GM18517 (cell line): ENCODE results near the gene MED27.

Source experiments
- ATAC-seq: cut with Tn5 transposase; IDR thresholded peaks from one replicate; pipeline ENCODE4 v1.9.1; 2021; ENCODE audit warnings: mild to moderate bottlenecking, moderate library complexity; ENCODE audit not compliant: unreplicated experiment

The MED27 gene

GRCh38 chr9:132079391-132080091 lies at the start of gene MED27:
Gene MED27, minus strand, starts transcription at chr9:132079867. Its CDS starts 23 bp downstream, at chr9:132079844.
- ATAC-seq, result peak; percentile 85

- ATAC-seq, result no peak
Observed at GRCh38 chr9:132127888-132128534, 48.3 kb upstream of the MED27 start.

- no peak for ATAC-seq
Observed at GRCh38 chr9:132126680-132127236, 47.1 kb upstream of the MED27 start.

GRCh38 chr9:132125944-132126679 lies 46.4 kb upstream of the MED27 start:
- ATAC-seq, result no peak

- no peak for ATAC-seq
Observed at GRCh38 chr9:132125361-132125760, 45.7 kb upstream of the MED27 start.

- no peak for ATAC-seq
Observed at GRCh38 chr9:132124800-132125199, 45.1 kb upstream of the MED27 start.

GRCh38 chr9:132121021-132121420 lies 41.4 kb upstream of the MED27 start:
- ATAC-seq, result no peak

GRCh38 chr9:132117694-132118093 lies 38.0 kb upstream of the MED27 start:
- ATAC-seq, result no peak

GRCh38 chr9:132116583-132116982 lies 36.9 kb upstream of the MED27 start:
- no peak for ATAC-seq

GRCh38 chr9:132114102-132114707 lies 34.5 kb upstream of the MED27 start:
- no peak for ATAC-seq

GRCh38 chr9:132109291-132109690 lies 29.6 kb upstream of the MED27 start:
- no peak for ATAC-seq

GRCh38 chr9:132108728-132109127 lies 29.1 kb upstream of the MED27 start:
- no peak for ATAC-seq

GRCh38 chr9:132099741-132100407 lies 20.2 kb upstream of the MED27 start:
- no peak for ATAC-seq

- no peak for ATAC-seq
Observed at GRCh38 chr9:132099167-132099566, 19.5 kb upstream of the MED27 start.

- no peak for ATAC-seq
Observed at GRCh38 chr9:132094314-132094791, 14.7 kb upstream of the MED27 start.

GRCh38 chr9:132090771-132091170 lies 11.1 kb upstream of the MED27 start:
- ATAC-seq, result no peak

- ATAC-seq, result no peak
Observed at GRCh38 chr9:132087438-132088030, 7.9 kb upstream of the MED27 start.

GRCh38 chr9:132082188-132082587 lies 2.5 kb upstream of the MED27 start:
- ATAC-seq, result no peak

GRCh38 chr9:132078699-132079356 lies 839 bp downstream of the MED27 start:
- ATAC-seq, result no peak
